Testis (tissue), 3 donors: ENCODE measurements around the gene SEC16B. TPM values are rescaled to one million over a fixed set of nuclear protein-coding genes. Genes with fewer than 3 reads are reported as not detected.

Experiments
- DNase-seq: peaks from one replicate; pipeline ENCODE4 v3.0.0-alpha.2; 2019
- H3K27ac ChIP-seq, 2 donors: fragments of 200-600 bp; sonication (generic); one replicate each; pipeline ENCODE4 v1.5.1; 2019
- H3K27me3 ChIP-seq: fragments of 200-600 bp; sonication (generic); one replicate; pipeline ENCODE4 v1.5.1; 2019
- H3K36me3 ChIP-seq: fragments of 200-600 bp; sonication (generic); one replicate; pipeline ENCODE4 v1.5.1; 2017; ENCODE audit warnings: low read depth; ENCODE audit errors: missing control alignments
- H3K4me1 ChIP-seq: fragments of 200-600 bp; sonication (generic); one replicate; pipeline ENCODE4 v1.5.1; 2019
- H3K4me3 ChIP-seq, 2 donors: fragments of 200-600 bp; sonication (generic); one replicate each; pipeline ENCODE4 v1.5.1; 2017 to 2019
- H3K9me3 ChIP-seq: fragments of 200-600 bp; sonication (generic); one replicate; pipeline ENCODE4 v1.5.1; 2017
- CTCF ChIP-seq, 3 experiments: fragments of 450-650 bp in 2 of 3; fragments of 200-600 bp in 1 of 3; sonication (generic) in 1 of 3; IDR thresholded peaks; one replicate each; pipeline ENCODE4 v1.5.1; 2016 to 2019; ENCODE audit warnings: antibody characterized with exemption in 3 of 3, mild to moderate bottlenecking in 2 of 3, moderate library complexity in 1 of 3
- POLR2A ChIP-seq: fragments of 450-650 bp; IDR thresholded peaks from one replicate; pipeline ENCODE4 v1.6.1; 2017; ENCODE audit warnings: antibody characterized with exemption, mild to moderate bottlenecking, moderate library complexity
- WGBS, 2 donors: methylation state at CpG; one replicate each; pipeline ENCODE4 v1.1.5; 2018; 5-methylcytosine and 5-hydroxymethylcytosine counted together
- intact Hi-C: fragments of 100-400 bp; cut with DNase I; formaldehyde crosslinking; loops from one replicate; pipeline ENCODE4 v1.15.1; 2023; ENCODE audit warnings: low total_unique reads
- polyA plus RNA-seq: library from polyadenylated mRNA; stranded (reverse); fragments of 350-450 nt; fragmentation: Illumina TruSeq; extraction: RNeasy Lipid Tissue Mini Kit (QIAGEN cat#74804); gene quantifications from one replicate; pipeline ENCODE4 v1.2.3, GENCODE V29; 2014; ENCODE audit warnings: low read depth, low replicate concordance; ENCODE audit not compliant: insufficient read depth
- total RNA-seq, 2 donors: library from RNA; depleted of rRNA; stranded (reverse); fragments of >200 nt; gene quantifications; one replicate each; pipeline ENCODE4 v1.2.3, GENCODE V29; 2016

Gene SEC16B
- total and polyA plus RNA-seq, 3 donors from 2014 or later: 4.3 to 5.9 (median 4.8) TPM

GRCh38 chr1:178005450-178005849 lies 35.6 kb upstream of the SEC16B start:
- DNase-seq: no peak
- Histone ChIP-seq H3K9me3 (no peaks in the 10 kb centered on the region), H3K4me3 (no peak overlapping the region), H3K4me1 (peaks cover 3% of the 10 kb centered on the region), H3K36me3 (no peaks in the 10 kb centered on the region), H3K27ac (no peak overlapping the region), H3K27me3 (no peaks in the 10 kb centered on the region)
- TF ChIP-seq POLR2A (no peak), CTCF (IDR thresholded peaks at IDR 0.05) (no peak)
- intact Hi-C loops: no loop called here
- 70 to 82% methylated on average over 5 of the region's 5 CpGs for WGBS, 2 donors

- TF ChIP-seq CTCF (IDR thresholded peaks at IDR 0.05) (no peak), POLR2A (no peak)
- Histone ChIP-seq H3K4me3 (no peak overlapping the region), H3K4me1 (peaks cover 3% of the 10 kb centered on the region), H3K27ac (no peak overlapping the region), H3K36me3 (no peaks in the 10 kb centered on the region), H3K9me3 (no peaks in the 10 kb centered on the region), H3K27me3 (no peaks in the 10 kb centered on the region)
- 77 to 80% methylated on average over 6 of the region's 6 CpGs for WGBS, 2 donors
- no peak for DNase-seq
- intact Hi-C loops: no loop called here
Measured at GRCh38 chr1:178004926-178005391, 35.1 kb upstream of the SEC16B start.

GRCh38 chr1:177998696-177999631 lies 29.1 kb upstream of the SEC16B start:
- no peaks in the 10 kb centered on the region for H3K9me3 ChIP-seq
- TF ChIP-seq POLR2A (no peak), CTCF (IDR thresholded peaks at IDR 0.05) (no peak)
- no peak for DNase-seq
- H3K36me3 ChIP-seq: no peaks in the 10 kb centered on the region
- no peaks in the 10 kb centered on the region for H3K4me1 ChIP-seq
- H3K4me3 ChIP-seq: no peak overlapping the region
- H3K27me3 ChIP-seq: no peaks in the 10 kb centered on the region
- intact Hi-C loops: no loop called here
- 77 to 85% methylated on average over 4 of the region's 4 CpGs for WGBS, 2 donors
- H3K27ac ChIP-seq: no peak overlapping the region

GRCh38 chr1:177996957-177997356 lies 27.1 kb upstream of the SEC16B start:
- 86 to 96% methylated on average over 5 of the region's 5 CpGs for WGBS, 2 donors
- TF ChIP-seq CTCF (IDR thresholded peaks at IDR 0.05) (no peak), POLR2A (no peak)
- Histone ChIP-seq H3K36me3 (no peaks in the 10 kb centered on the region), H3K27me3 (no peaks in the 10 kb centered on the region), H3K9me3 (no peaks in the 10 kb centered on the region), H3K4me3 (no peak overlapping the region), H3K4me1 (no peaks in the 10 kb centered on the region), H3K27ac (no peak overlapping the region)
- intact Hi-C loops: no loop called here
- DNase-seq: no peak
